ENCODE data around the gene TBX19. TPM values are rescaled to one million over a fixed set of nuclear protein-coding genes. Genes with fewer than 3 reads are reported as not detected.

The TBX19 gene
- total and polyA plus RNA-seq, 2 donors (not counting 1 experiment from before 2014, with no cell fraction given) = 6.3 to 7.0 TPM

- no peak overlapping the region for H3K4me2 ChIP-seq (replicated peaks; ENCODE audit: low read depth, low read length, poor library complexity, severe bottlenecking)
- no peaks in the 10 kb centered on the region for H3K36me3 ChIP-seq (replicated peaks in 1 of 2; ENCODE audit: control extremely low read depth in 1 of 2, control insufficient read depth in 1 of 2, extremely low read depth in 1 of 2, insufficient read depth in 2 of 2, low read length in 1 of 2)
- TF ChIP-seq CTCF (IDR thresholded peaks at IDR 0.05) (no peak), EZH2 (IDR thresholded peaks at IDR 0.05; ENCODE audit: borderline replicate concordance, insufficient read depth, low read depth, low read length, poor library complexity, severe bottlenecking) (no peak)
- intact Hi-C loops (cut with micrococcal nuclease) = loop anchor here (5.0 to 10.0 kb wide), 4 partner anchors 117 to 1450 kb away; partner anchors contain the start of genes BLZF1, DCAF6, METTL18 and MPC2
- H3K4me1 ChIP-seq (ENCODE audit: control insufficient read depth in 2 of 2, insufficient read depth in 2 of 2, low read length in 2 of 2) = peaks cover 6 to 7% of the 10 kb centered on the region in 2 donors
- Mint-ChIP-seq H3K27ac (no peak overlapping the region), H3K27me3 (no peaks in the 10 kb centered on the region), H3K9me3 (ENCODE audit: insufficient read depth) (no peaks in the 10 kb centered on the region), H3K4me1 (peaks cover 12% of the 10 kb centered on the region), H3K4me3 (no peak overlapping the region)
- H3K27ac ChIP-seq (ENCODE audit: low read length in 2 of 2) = no peak overlapping the region
- no peak overlapping the region for H3K4me3 ChIP-seq (ENCODE audit: control extremely low read depth in 1 of 5, extremely low read depth in 1 of 5, insufficient read depth in 1 of 5, low read depth in 2 of 5, low read length in 4 of 5)
- 80% methylated on average over 1 of the region's 4 CpGs for WGBS (ENCODE audit: insufficient coverage)
- no peaks in the 10 kb centered on the region for H4K20me1 ChIP-seq (ENCODE audit: control insufficient read depth, insufficient read depth, low read length, poor library complexity, severe bottlenecking)
- H3K27me3 ChIP-seq (replicated peaks in 1 of 4; ENCODE audit: control extremely low read depth in 1 of 4, control insufficient read depth in 3 of 4, insufficient read depth in 4 of 4, low read length in 3 of 4) = no peaks in the 10 kb centered on the region
- H3K9ac ChIP-seq (ENCODE audit: low read length) = no peak overlapping the region
- DNase-seq = no peak
- no peak overlapping the region for H2AFZ ChIP-seq (ENCODE audit: insufficient read depth, low read depth, low read length, poor library complexity, severe bottlenecking)
- no peak for ATAC-seq (ENCODE audit: low read depth)
- ChIA-PET POLR2A (no interaction called here), CTCF (interaction anchor here (3.5 to 9.5 kb wide), 2 partner anchors 1004 to 1202 kb away, joined by 55 to 257 read pairs; no protein-coding TSS in a partner anchor)
- H3K79me2 ChIP-seq (ENCODE audit: control insufficient read depth, insufficient read depth, low read length) = no peaks in the 10 kb centered on the region
- peaks cover 0 to 1% (median 0%) of the 10 kb centered on the region in 3 donors for H3K9me3 ChIP-seq (ENCODE audit: control extremely low read depth in 1 of 3, control insufficient read depth in 2 of 3, insufficient read depth in 1 of 3, low read length in 2 of 3)
Observed at GRCh38 chr1:168344517-168344916, 63.8 kb downstream of the TBX19 start.

GRCh38 chr1:168345939-168346338, 65.3 kb downstream of the TBX19 start:
- Mint-ChIP-seq H3K9me3 (ENCODE audit: insufficient read depth) (no peaks in the 10 kb centered on the region), H3K4me1 (peaks cover 12% of the 10 kb centered on the region), H3K27me3 (no peaks in the 10 kb centered on the region), H3K4me3 (no peak overlapping the region), H3K27ac (no peak overlapping the region)
- Histone ChIP-seq H3K9ac (ENCODE audit: low read length) (no peak overlapping the region), H2AFZ (ENCODE audit: insufficient read depth, low read depth, low read length, poor library complexity, severe bottlenecking) (no peak overlapping the region), H3K4me2 (replicated peaks; ENCODE audit: low read depth, low read length, poor library complexity, severe bottlenecking) (no peak overlapping the region), H3K79me2 (ENCODE audit: control insufficient read depth, insufficient read depth, low read length) (no peaks in the 10 kb centered on the region), H4K20me1 (ENCODE audit: control insufficient read depth, insufficient read depth, low read length, poor library complexity, severe bottlenecking) (no peaks in the 10 kb centered on the region), H3K4me1 (ENCODE audit: control insufficient read depth in 2 of 2, insufficient read depth in 2 of 2, low read length in 2 of 2) (peaks cover 6 to 7% of the 10 kb centered on the region in 2 donors), H3K36me3 (replicated peaks in 1 of 2; ENCODE audit: control extremely low read depth in 1 of 2, control insufficient read depth in 1 of 2, extremely low read depth in 1 of 2, insufficient read depth in 2 of 2, low read length in 1 of 2) (no peaks in the 10 kb centered on the region), H3K27ac (ENCODE audit: low read length in 2 of 2) (no peak overlapping the region), H3K27me3 (replicated peaks in 1 of 4; ENCODE audit: control extremely low read depth in 1 of 4, control insufficient read depth in 3 of 4, insufficient read depth in 4 of 4, low read length in 3 of 4) (no peaks in the 10 kb centered on the region), H3K4me3 (ENCODE audit: control extremely low read depth in 1 of 5, extremely low read depth in 1 of 5, insufficient read depth in 1 of 5, low read depth in 2 of 5, low read length in 4 of 5) (no peak overlapping the region), H3K9me3 (ENCODE audit: control extremely low read depth in 1 of 3, control insufficient read depth in 2 of 3, insufficient read depth in 1 of 3, low read length in 2 of 3) (peaks cover 0 to 1% (median 0%) of the 10 kb centered on the region in 3 donors)
- TF ChIP-seq EZH2 (IDR thresholded peaks at IDR 0.05; ENCODE audit: borderline replicate concordance, insufficient read depth, low read depth, low read length, poor library complexity, severe bottlenecking) (no peak), CTCF (IDR thresholded peaks at IDR 0.05) (no peak)
- POLR2A ChIA-PET = no interaction called here
- ATAC-seq (ENCODE audit: low read depth) (no peak), DNase-seq (no peak)
- WGBS (ENCODE audit: insufficient coverage) = 100% methylated on average over 1 of the region's 1 CpG
- intact Hi-C loops (cut with micrococcal nuclease) = loop anchor here (10.0 kb wide), 2 partner anchors 411 to 1449 kb away; partner anchors contain the start of genes DCAF6, METTL18 and MPC2
- CTCF ChIA-PET = interaction anchor here (0.7 to 9.5 kb wide), 2 partner anchors 1002 to 1103 kb away, joined by 6 to 257 read pairs; no protein-coding TSS in a partner anchor
